T-helper 22 cell (primary cell): ENCODE measurements around the gene C1orf56.

Source experiments
- DNase-seq: peaks from one replicate; pipeline ENCODE4 v3.0.0-alpha.2; 2020; ENCODE audit warnings: low read depth

C1orf56 gene

GRCh38 chr1:151026460-151026859 lies 21.1 kb upstream of the C1orf56 start:
- DNase-seq: no peak

- DNase-seq: no peak
Observed at GRCh38 chr1:151032164-151032563, 15.4 kb upstream of the C1orf56 start.

GRCh38 chr1:151035167-151035566 lies 12.4 kb upstream of the C1orf56 start:
- DNase-seq: no peak

- no peak for DNase-seq
Observed at GRCh38 chr1:151036356-151036755, 11.2 kb upstream of the C1orf56 start, which contains the start of gene BNIPL. Gene BNIPL, plus strand, starts transcription at chr1:151036586. Its CDS starts 140 bp downstream, at chr1:151036726.

- no peak for DNase-seq
Observed at GRCh38 chr1:151037032-151037431, 10.5 kb upstream of the C1orf56 start.

GRCh38 chr1:151039521-151039920 lies 8.0 kb upstream of the C1orf56 start:
- DNase-seq: no peak

GRCh38 chr1:151043163-151043562 lies 4.4 kb upstream of the C1orf56 start:
- DNase-seq: no peak

- DNase-seq: peak; percentile 26
Observed at GRCh38 chr1:151047925-151048644, 534 bp downstream of the C1orf56 start.

- no peak for DNase-seq
Observed at GRCh38 chr1:151048645-151049032, 1.1 kb downstream of the C1orf56 start.

GRCh38 chr1:151049458-151049857 lies 1.9 kb downstream of the C1orf56 start:
- no peak for DNase-seq

GRCh38 chr1:151050051-151050688 lies 2.6 kb downstream of the C1orf56 start:
- no peak for DNase-seq

- DNase-seq: no peak
Observed at GRCh38 chr1:151051356-151052009, 3.9 kb downstream of the C1orf56 start.

GRCh38 chr1:151054971-151055547 lies 7.5 kb downstream of the C1orf56 start:
- DNase-seq: no peak

GRCh38 chr1:151055581-151055980 lies 8.0 kb downstream of the C1orf56 start:
- DNase-seq: no peak

- DNase-seq: no peak
Observed at GRCh38 chr1:151056149-151056548, 8.6 kb downstream of the C1orf56 start.

GRCh38 chr1:151058692-151059091 lies 11.1 kb downstream of the C1orf56 start:
- no peak for DNase-seq

- peak; percentile 72 for DNase-seq
Observed at GRCh38 chr1:151059109-151060006, 11.8 kb downstream of the C1orf56 start, which contains the start of gene CDC42SE1. Gene CDC42SE1, minus strand, starts transcription at chr1:151059622. Its CDS starts 3,892 bp downstream, at chr1:151055730.

GRCh38 chr1:151060007-151060656 lies 12.6 kb downstream of the C1orf56 start, which contains the start of gene MLLT11:
Gene MLLT11, plus strand, starts transcription at chr1:151060397. Its CDS starts 6,828 bp downstream, at chr1:151067225.
- DNase-seq: no peak

GRCh38 chr1:151060657-151061421 lies 13.3 kb downstream of the C1orf56 start:
- no peak for DNase-seq

- DNase-seq: no peak
Observed at GRCh38 chr1:151061704-151062103, 14.2 kb downstream of the C1orf56 start.
